GM19023 (cell line): ENCODE data around the gene SLC25A26.

ENCODE experiments used
- ATAC-seq: cut with Tn5 transposase; IDR thresholded peaks from one replicate; pipeline ENCODE4 v1.9.1; 2021; ENCODE audit warnings: mild to moderate bottlenecking, moderate library complexity; ENCODE audit not compliant: unreplicated experiment

SLC25A26 gene

DNA sequence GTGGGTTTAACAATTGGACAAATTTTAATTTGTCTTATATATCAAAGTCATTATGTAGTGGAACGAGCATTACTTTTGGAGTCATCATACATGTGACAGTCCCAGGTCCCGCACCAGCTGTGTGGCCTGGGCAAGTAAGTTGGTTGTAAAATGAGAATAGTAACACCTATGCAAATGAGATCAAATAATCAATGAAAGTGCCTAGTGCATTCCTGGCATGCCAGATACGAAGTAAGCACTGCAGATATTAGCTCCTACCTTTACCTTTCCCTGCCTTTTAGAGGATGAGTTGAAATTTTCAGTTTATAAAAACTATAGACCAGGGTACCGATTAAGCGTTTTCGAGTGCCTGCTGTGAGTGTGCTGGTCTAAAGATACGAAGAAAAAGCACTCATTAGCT is 145.9 kb downstream of the SLC25A26 start:
- ATAC-seq = no peak

DNA sequence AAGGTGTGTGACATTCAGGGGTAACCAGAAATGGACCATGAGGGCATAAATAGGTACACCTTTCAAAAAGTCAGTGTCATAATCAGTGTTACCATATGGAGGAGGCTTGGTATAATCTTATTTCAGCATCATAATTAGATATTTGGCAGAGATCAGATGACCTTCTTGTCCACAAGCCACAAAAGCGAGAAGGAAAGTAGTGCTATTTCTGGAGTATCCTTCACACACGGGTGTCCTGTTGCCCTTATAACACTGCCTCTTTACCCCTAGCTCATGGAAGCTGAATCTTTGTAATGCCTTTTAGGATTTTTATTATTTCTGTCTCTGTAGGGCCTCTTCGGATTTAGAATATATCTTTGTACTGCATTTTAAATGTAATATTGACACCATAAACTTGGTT is 147.2 kb downstream of the SLC25A26 start:
- ATAC-seq = no peak

DNA sequence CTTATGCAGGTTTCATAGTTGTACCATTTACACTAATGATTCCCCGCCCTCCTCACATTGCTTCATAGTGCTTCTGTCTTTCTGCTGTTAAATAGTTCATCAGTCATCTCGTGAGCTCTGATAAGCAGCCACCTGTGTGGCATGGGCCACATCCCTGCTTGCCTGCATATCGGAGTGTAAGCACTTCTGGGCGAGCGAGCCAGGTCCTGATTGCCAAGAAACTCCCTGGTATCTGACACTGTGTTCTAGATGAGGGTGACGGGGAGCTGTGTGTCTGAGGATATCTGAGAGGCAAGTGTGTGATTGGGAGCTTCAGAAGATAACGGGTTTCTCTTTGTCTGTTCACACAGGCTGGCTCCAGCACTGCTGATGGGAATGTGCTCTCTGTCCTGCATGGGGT is 149.4 kb downstream of the SLC25A26 start:
- ATAC-seq = no peak

DNA sequence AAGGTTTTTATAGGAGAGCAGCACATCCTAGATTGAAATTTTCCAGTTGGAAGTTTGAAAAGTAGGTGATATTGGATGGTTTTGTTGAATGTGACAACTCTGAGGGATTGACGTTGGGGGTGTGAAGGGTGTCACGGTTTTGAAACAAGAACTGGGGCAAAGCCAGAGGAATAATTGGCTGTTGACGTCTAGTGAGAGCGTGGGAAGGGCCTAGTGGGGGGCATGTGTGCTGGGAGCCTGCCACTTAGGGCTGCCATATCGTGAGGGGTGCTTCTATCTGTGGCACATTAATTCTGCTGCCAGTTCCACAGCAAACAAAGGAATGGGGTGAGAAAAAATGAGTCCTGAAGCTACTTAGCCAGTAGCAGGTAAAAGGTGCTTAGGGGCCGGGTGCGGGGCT is 150.6 kb downstream of the SLC25A26 start:
- ATAC-seq = no peak

DNA sequence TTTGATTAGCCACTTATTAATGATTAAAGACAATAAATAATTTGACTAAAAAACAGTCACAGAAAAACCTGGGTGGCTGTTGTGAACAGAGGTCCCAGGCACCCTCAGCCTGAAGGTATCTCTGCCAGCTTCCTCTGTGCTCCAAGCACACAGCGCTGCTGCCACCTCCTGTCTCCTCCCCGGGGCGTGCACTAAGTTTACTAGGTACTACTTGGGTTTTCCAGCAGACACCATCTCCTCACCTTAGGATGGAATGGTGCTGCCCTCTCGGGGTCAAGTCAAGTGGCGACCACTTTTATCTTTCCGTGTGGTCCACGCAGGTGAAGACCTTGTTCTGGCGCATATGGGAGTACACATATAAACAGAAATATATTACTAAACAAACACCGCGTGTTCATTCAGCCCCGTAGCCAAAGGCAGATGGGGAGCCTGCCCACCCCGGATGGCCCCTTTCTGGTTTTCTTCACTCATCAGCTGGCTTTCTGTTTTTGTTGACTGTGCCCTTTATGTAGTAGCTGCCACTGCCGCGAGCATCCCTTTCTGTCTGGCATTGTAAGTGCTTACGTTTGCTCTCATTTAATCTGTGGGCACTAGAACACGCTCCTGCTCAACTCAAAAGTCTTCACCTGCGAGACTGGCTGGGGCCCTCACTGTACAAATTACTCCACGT is 152.0 kb downstream of the SLC25A26 start:
- no peak for ATAC-seq

DNA sequence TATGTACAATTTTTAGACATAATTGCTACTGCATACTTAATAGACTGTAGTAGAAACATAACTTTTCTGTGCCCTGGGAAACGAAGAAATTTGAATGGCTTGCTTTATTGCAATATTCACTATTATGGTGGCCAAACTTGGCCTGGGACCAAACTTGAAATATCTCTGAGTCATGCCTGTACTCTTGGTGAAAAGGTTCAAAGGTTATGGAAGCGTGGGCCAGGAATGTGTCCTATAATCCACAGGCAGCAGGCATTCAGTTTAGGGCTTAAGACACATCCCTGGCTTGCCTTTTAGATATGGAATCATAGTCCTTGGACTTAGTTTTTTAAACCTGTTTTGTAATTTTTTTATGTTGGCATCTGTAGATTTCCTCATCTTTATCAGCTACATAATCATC is 155.8 kb downstream of the SLC25A26 start:
- no peak for ATAC-seq

DNA sequence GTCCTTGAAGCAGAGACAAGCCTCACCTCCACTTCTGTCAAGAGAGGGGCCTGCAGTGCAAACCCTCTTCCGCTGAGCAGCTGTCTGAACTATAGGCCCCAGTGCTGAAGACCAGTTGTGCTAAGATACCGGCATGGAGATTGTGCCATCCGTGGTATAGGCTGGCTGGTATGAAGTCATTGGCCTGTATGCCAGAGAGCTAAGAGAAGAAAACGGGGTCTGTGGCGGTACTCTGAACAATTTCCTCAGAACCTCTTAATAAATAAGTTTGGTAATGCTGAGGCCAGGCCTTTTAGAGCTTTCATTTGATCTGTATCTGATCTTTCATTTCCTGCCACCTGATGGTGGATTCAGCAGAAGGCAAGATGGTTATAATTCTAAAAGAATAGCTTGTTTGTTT is 157.0 kb downstream of the SLC25A26 start:
- ATAC-seq = no peak

DNA sequence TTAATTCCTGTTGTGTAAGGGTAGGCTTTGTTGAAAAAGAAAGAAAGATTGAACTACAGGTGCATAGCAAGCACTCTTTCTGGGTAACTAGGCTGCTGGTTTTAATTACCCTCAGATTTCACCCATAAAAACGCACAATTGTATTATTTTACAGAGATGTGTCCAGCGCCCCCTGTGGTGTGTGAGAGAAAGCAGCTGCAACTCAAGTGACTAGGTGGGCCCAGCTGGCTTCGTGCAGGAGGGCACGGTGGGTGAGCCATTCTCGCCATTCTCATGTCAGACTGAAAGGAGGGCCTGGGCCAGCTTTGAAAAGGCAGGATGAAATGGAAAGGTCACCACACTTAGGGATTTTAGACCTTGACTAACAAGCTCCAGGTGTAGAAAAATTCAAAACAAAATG is 157.5 kb downstream of the SLC25A26 start:
- no peak for ATAC-seq

DNA sequence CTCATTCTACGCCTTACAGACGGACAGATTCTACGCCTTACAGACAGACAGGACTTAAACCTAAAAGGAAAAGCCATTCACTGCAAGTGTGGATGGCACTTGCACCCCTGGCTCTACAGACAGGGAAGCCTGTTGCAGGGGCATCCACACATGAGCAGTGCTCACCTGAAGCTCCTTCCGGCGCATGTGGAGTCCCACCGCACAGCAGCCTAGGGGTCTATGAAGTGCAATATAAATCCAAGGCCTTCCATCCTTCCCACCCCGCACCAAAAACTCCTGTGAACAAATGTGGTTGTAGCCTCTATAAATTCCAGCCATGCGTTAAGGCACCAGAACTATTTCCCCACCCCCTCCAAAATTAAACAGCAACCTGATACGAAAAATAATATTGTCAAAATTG is 158.8 kb downstream of the SLC25A26 start:
- ATAC-seq = no peak

DNA sequence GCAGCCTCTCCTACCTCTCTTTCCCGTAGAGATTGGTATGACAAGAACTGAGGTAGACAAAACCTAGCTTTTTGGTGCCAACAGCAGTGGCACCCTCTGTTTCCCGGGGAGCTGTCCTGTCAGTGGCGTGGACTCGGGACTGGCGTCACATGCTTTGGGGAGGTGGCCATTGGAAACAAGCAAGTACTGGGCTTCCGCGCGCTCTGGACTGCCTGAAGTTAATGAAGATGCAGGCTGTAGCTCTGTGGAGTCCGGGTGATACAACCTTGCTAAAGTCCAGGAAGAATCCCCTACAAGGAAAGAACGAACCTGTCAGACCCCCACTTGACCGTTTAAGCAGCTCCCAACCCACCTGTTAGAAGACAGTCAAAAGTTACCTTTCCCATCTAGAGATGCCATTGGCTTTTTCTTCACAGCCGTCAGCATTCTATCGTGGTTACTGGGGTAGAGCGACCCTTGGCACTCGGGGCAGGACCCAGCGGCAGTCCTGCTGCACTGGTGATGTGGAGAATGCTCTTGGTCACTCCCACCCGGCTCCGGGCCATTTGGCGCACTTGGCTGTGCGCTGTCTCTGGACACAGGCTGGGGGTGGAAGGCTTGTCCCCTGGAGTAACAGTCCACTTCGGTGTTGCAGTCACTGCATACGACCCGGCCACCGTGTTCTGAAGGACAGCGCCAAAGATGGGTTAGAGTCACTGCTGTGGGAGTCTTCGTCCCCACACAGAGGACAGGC is 159.6 kb downstream of the SLC25A26 start:
- ATAC-seq = no peak

DNA sequence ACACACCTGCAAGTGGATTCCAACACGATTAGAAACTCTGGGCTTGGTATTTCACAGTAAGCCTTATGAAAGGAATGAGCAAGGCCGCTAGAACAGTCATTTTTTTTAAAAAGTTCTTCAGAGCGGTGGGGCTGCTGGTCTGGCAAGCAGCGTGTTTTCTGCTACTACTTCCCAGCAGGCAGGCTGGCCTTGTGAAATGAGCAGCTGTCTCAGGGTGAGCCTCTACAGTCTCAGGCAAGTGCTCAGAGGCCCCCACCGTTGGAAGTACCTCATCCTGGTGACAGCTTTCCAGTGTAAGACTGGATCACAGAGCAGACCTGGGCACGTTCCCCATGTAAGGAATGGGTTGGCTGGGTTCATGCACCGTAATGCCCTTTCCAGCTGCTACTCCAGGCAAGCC is 160.8 kb downstream of the SLC25A26 start:
- no peak for ATAC-seq

DNA sequence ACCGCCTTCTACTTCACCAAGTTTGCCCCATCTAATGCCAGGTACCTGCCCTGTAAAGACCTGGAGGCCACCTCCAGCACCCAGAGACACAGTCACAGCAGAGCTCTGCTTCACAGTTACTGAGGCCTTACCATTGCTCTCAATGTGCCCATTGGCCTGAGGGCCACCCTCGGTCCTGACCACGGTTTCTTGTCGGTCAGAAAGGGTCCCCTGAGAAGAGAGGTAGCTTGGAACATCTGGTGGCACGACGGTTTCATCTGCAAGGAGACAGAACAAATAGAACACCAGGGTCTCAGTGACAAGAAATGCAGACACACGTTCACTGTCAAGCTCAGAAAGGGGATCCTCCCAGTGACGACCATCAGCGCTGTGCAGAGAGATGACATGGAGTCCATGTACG is 161.3 kb downstream of the SLC25A26 start:
- ATAC-seq = no peak

DNA sequence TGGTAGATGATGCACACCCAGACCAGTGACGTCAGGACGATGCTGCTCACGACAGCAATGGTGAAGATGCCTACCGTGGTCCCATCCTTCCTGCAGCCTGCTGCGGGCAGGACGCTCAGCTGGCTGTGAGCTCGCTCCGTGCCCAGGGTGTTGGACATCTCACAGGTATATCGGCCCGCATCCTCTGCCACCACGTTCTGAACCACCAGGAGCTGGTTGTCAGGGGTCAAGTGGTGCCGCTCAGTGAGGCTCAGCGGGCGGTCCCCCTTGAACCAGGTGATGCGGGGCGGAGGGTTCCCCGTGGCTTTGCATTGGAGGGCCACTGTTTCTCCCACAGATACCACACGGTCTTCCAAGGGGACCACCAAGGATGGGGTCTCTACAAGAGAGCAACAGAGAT is 162.2 kb downstream of the SLC25A26 start:
- ATAC-seq = no peak

DNA sequence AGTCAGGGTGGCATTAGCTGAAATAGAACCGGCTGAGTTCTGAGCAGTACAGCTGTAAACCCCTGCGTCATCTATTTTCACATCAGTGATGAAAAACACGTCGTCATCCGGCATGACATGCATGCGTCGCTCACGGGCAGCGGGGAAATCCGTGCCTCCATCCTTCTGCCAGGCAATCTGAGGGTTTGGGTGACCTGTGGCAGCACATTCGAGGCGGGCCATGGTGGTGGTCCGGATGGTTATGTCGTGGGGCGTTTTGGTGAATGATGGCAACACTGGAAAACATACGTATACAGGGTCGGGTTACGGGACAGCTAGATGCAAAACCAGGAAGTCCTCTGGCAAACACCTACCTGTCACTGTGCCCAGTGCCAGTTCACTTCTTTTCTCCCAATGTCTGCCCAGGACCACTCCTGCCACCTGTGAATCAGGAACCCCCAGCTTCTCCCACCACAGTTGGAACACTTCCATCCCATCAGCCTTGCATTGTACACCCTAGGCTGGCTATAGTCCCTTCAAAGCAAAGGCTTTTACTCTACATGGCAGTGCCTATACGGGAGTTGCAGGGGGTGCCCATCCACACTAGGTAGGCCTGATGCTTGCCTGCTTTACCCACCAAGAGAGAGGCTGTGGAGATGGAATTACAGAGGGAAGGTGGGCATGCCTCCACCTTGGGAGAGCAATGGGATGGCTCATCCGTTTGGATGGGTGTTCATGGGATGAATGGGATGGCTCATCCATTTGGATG is 163.4 kb downstream of the SLC25A26 start:
- ATAC-seq = no peak

DNA sequence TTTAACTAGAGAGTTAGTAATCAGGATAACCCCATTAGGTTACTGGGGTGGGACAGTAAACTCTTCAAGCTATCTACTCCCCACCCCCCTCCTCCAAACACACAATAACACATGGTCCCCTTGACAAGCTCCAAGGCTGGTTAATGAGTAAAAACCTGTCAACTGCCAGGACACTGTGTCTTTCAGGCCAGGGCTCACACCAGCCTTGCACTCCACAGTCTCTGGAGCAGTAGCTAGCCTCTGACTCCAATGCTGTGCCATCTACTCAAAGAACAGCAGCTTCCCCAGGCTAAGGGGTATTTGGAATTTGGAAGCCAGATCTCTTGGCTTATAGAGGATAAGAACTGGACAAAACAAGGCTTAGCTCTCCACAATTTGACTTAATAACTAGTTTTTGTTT is 164.3 kb downstream of the SLC25A26 start:
- no peak for ATAC-seq

DNA sequence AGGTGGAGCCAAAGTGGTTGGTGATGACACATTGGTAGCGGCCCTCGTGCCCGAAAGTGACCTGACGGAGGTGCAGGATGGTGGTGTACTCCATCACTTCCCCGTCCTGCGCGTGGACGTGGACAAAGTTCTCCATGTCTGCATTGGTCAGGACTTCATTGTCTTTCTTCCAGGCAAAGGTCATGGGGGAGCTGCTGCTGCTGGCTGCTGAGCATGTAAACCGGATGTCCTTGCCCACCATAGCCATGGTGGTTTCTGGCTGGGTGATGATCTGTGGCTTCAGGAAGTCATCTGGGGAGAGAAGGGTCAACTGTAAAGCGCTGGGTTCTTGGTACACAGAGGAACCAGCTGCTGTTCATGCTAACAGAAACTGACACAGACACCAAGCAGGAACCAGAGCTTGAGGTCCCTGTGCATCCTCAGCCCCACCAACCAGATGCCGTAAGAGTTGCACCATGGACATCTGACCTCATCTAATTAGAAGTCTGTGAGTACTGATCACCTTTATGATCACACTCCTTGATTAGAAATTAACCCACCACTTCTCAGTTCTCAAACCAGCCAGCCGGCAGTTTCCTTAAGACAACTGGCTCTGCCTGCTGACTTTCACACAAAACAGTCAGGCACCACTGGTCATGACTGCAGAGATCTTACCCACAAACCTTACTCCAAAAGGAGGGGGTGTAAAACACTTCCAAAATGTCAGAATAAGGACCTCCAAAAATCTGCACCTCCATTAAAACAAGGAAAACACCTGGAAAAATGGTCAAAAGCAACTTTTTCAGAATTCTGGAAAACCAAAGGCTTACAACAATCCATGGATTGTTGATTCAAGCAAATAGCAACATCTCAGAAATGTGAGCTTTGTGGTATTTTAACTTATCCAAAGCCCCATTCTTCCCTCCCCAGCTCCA is 165.5 kb downstream of the SLC25A26 start:
- ATAC-seq = peak; percentile 83

DNA sequence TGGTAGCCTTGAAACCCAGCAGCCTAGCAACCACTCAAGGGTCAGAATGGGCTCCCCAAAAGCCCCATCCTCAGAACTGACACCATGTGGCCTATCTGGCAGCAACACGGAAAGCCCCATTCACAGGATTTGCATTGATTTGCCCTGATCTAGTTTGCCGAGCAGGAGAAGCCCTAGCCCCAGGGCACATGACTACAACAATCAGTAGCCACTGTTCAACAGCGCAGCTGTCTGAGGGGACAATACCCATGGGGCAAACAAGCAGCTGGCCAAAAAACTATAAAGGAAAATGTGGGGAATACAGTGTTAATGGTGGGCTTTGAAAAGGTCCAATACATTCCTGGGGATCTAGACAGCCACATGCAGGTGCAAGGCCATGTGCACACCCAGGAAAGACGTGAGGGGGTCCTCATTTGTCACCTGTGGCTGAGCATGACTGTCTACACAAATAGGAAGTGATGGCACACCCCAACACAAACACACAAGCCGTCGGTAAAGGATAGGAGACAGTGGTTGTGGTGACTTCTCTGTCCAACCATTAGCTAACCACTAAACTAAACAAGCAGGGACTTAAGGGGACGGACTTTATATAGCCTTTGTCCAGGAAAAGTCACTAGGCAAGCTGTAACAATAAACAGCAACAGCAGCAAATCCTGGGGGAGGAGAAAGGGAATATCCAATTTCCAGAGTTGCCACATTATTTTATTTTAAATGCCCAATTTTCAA is 166.3 kb downstream of the SLC25A26 start:
- peak; percentile 62 for ATAC-seq

DNA sequence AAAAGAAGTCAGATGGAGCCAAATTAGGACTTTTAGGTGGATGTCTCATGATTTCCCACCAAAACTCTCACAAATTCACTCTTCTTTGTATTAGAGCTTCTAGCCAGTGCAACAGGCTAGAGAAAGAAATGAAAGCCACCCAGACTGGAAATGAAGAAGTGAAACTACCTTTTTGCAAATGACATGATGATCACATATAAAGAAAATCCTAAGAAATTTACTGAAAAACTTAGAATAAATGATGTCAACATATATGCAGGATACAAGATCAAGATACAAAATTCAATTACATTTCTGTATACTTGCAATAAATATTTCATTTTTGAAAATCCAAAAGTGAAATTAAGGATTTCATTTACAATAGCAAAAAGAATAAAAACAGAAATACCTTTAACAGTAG is 169.2 kb downstream of the SLC25A26 start:
- no peak for ATAC-seq

DNA sequence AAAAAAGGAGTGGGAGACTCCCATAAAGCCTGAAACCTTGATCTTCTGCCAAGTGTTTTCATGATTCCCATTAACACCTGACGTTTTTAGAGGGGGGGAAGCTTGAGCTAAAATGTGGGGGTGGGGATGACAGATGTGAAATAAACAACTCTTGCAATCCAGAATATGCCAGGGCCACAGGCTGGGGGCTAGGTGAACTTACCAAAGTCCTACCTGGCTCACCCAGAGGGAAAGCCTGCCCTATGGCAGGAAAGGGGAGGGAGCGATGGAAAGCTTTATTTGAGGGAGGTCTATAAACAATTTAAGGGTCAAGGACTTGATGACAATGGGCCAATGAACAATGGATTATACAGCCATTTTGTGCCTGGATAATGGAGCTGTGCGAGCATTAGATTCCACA is 171.7 kb downstream of the SLC25A26 start:
- no peak for ATAC-seq

DNA sequence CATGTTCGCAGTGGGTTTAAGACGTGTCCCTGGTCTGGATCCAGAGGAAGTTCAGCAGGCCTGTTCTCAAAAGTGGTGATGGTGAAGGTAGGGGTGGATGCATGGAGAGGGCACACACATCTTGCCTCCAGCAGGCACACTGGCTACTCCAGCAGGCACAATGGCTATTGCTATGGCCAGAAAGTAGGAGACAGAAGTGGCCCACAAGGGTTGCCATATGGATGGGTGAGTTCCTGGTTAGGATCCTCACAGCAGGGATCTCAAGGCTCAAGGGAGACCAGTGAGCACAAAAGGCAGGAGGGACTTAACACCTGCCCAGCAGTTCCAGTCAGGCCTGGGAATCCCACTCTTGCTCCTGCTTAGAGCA is 172.1 kb downstream of the SLC25A26 start:
- no peak for ATAC-seq
